Measurements from ENCODE around the gene WNT9A.

WNT9A gene

GRCh38 chr1:227900571-227901051 is 47.1 kb downstream of the WNT9A start:
- DNase-seq (ENCODE audit: insufficient read length, low spot score) = no peak
- no peak for FAIRE-seq

GRCh38 chr1:227899820-227900449 is 47.8 kb downstream of the WNT9A start:
- DNase-seq (ENCODE audit: insufficient read length, low spot score) (no peak), FAIRE-seq (no peak)

GRCh38 chr1:227899141-227899819 is 48.5 kb downstream of the WNT9A start:
- FAIRE-seq = no peak
- no peak for DNase-seq (ENCODE audit: insufficient read length, low spot score)

- no peak for DNase-seq (ENCODE audit: insufficient read length, low spot score)
Observed at GRCh38 chr1:227898502-227899140, 49.1 kb downstream of the WNT9A start.

GRCh38 chr1:227897704-227898438 is 49.9 kb downstream of the WNT9A start:
- DNase-seq (ENCODE audit: insufficient read length, low spot score) (no peak), FAIRE-seq (no peak)

More at GRCh38 chr1:227898502-227899140, 49.1 kb downstream of the WNT9A start:
- peak; percentile 16 for FAIRE-seq

GRCh38 chr1:227896710-227897655 is 50.7 kb downstream of the WNT9A start:
- DNase-seq (ENCODE audit: insufficient read length, low spot score) (no peak), FAIRE-seq (no peak)

GRCh38 chr1:227895828-227896685 is 51.7 kb downstream of the WNT9A start:
- FAIRE-seq (no peak), DNase-seq (ENCODE audit: insufficient read length, low spot score) (no peak)

- peak; percentile 38 for FAIRE-seq
- no peak for DNase-seq (ENCODE audit: insufficient read length, low spot score)
Observed at GRCh38 chr1:227894831-227895451, 52.8 kb downstream of the WNT9A start.

GRCh38 chr1:227893949-227894721 is 53.6 kb downstream of the WNT9A start:
- FAIRE-seq (peak; percentile 9), DNase-seq (ENCODE audit: insufficient read length, low spot score) (no peak)

- FAIRE-seq (no peak), DNase-seq (ENCODE audit: insufficient read length, low spot score) (no peak)
Observed at GRCh38 chr1:227893300-227893948, 54.3 kb downstream of the WNT9A start.

GRCh38 chr1:227892489-227893299 is 55.0 kb downstream of the WNT9A start:
- FAIRE-seq (peak; percentile 16), DNase-seq (ENCODE audit: insufficient read length, low spot score) (peak; percentile 63)

- FAIRE-seq (peak; percentile 20), DNase-seq (ENCODE audit: insufficient read length, low spot score) (no peak)
Observed at GRCh38 chr1:227891955-227892488, 55.7 kb downstream of the WNT9A start.

- no peak for DNase-seq (ENCODE audit: insufficient read length, low spot score)
- FAIRE-seq = no peak
Observed at GRCh38 chr1:227891223-227891954, 56.3 kb downstream of the WNT9A start.

- FAIRE-seq = no peak
- no peak for DNase-seq (ENCODE audit: insufficient read length, low spot score)
Observed at GRCh38 chr1:227890451-227891222, 57.1 kb downstream of the WNT9A start.

GRCh38 chr1:227889863-227890405 is 57.8 kb downstream of the WNT9A start:
- DNase-seq (ENCODE audit: insufficient read length, low spot score) (no peak), FAIRE-seq (no peak)

Measured in HTR-8/SVneo (cell line).